T-helper 1 cell (primary cell): Measurements from ENCODE around the gene MUC3A.
"Not testable (repeated sequence)": the region's sequence is repeated elsewhere in the genome, so short reads cannot be mapped to it uniquely, and the experiment has no call there.

ENCODE experiments used
- DNase-seq, 5 donors: peaks; one replicate each; pipeline ENCODE4 v3.0.0-alpha.2; 2012 to 2020

MUC3A gene

DNA sequence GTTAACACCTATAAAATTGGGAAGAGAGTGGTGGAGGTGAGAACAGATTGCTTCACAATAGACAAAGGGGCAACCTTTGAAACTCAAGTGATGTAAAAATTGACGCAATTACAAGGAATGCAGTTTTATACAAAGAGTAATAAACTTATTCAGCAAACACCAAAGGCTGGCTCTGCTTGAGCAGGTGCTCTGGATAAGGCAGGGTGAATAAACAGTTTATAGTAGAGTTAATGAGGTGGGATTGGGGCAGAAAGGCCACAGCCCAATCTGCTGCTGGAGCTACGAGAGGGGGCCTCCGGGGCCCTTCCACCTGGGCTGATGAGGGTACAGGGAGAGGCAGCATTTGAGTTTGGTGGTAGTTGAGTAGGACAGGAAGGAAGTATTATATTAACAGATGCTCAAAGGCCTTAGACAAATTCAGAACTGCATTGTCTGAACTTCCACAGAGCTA, 26.1 kb downstream of the MUC3A start:
- DNase-seq: no peak

DNA sequence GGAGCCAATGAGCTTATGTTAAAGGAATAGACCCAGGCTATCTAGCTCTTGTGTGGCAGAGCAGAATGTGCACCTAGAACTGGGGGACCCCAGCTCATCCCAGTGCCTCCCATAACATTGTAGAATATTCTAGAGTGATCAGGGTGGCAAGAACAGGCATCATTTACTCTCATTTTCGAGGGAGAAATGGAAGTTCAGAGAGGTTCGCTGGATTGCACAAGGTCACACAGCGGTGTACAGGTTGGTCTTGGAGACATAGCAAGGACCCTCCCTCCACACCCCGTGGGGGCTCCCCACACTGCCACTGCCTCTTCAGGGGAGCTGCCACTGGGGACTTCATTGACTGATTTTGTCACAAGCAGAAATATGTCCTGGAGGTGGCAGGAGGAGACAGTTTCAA, 29.0 kb downstream of the MUC3A start:
- no peak for DNase-seq

DNA sequence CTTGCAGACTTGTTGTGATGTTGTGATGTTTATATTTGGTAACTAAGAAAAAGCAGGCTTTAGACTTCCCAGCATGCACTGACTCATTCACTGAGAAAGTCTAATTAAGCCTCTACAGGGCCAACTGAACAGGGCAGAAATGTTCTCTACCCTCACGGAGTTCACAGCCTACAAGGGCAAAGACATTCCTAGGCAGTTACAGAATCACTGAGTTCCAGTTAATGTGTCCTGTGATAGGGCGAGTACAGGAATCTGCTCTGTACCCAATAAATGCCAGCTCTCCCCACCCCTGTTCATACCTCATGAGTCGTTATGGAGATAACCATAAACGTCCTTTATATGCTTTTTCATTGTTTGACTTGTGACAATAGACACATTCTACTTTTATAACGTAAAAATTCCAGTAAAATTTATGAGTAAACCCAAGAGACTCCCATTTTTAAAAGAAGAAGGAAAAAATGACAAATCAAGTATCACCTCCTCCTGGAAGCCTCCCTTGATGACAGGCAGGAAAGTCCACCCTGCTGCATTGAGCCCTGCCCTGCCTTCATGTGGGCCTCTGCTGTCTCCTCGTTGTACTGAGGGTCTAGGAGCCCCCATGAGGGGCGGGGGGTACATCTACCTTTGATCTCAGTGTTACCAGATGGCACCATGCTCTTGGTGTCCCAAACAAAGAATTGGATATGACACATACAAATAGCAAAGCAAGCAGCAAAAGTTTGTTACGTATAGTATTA, 34.3 kb downstream of the MUC3A start:
- DNase-seq: no peak

DNA sequence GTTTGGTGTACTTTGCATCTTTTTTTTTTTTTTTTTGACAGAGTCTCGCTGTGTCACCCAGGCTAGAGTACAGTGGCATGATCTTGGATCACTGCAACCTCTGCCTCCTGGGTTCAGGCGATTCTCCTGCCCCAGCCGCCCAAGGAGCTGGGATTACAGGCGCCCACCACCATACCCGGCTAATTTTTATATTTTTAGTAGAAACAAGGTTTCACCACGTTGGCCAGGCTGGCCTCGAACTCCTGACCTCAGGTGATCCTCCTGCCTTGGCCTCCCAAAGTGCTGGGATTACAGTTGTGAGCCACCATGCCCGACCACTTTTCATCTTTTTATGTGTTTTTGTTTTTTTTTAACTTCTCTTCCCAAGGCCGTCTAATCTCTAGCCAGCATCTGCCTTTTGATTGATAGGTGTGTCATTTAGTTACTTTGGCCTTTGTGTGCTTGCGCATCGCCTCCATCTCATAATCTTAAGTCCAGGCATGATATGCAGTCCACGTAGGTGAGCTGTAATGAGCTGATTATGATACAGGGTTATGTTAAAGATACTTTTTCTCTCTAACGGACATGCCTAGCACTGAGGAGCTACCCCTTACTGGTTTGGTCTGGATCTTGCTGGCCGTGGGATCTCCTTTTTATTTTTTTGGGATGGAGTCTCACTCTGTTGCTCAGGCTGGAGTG, 35.0 kb downstream of the MUC3A start:
- DNase-seq: not testable (repeated sequence)

DNA sequence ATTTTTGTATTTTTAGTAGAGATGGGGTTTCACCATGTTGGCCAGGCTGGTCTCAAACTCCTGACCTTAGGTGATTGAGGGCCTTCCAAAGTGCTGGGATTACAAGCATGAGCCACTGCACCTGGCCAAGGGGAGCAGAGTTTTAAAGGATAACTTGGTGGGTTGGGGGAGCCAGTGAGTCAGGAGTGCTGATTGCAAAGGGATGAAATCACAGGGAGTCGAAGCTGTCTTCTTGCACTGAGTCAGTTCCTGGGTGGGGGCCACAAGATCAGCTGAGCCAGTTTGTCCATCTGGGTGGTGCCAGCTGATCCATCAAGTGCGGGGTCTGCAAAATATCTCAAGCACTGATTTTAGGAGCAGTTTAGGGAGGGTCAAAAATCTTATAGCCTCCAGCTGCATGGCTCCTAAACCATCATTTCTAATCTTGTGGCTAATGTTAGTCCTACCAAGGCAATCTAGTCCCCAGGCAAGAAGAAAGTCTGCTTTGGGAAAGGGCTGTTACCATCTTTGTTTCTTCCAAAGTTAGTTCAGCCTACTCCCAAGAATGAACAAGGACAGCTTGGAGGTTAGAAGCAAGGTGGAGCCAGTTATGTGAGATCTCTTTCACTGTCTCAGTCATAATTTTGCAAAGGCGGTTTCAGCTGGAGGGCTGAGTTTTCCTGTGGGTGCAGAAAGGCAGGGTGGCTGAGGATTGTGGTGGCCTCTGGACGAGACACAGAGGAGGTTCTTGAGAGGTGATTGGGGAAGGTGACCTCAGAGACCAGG, 35.9 kb downstream of the MUC3A start:
- DNase-seq: not testable (repeated sequence)

DNA sequence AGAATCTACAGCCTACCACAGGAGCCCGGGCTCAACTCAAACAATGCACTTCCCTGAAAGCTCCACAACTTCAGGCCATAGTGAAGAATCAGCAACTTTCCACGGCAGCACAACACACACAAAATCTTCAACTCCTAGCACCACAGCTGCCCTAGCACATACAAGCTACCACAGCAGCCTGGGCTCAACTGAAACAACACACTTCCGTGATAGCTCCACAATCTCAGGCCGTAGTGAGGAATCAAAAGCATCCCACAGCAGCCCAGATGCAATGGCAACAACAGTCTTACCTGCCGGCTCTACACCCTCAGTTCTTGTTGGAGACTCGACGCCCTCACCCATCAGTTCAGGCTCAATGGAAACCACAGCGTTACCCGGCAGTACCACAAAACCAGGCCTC, 42.3 kb downstream of the MUC3A start:
- no peak for DNase-seq

DNA sequence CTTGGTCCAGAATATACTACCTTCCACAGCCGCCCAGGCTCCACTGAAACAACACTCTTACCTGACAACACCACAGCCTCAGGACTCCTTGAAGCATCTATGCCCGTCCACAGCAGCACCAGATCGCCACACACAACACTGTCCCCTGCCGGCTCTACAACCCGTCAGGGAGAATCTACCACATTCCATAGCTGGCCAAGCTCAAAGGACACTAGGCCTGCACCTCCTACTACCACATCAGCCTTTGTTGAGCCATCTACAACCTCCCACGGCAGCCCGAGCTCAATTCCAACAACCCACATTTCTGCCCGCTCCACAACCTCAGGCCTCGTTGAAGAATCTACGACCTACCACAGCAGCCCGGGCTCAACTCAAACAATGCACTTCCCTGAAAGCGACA, 42.9 kb downstream of the MUC3A start:
- DNase-seq: not testable (repeated sequence)

DNA sequence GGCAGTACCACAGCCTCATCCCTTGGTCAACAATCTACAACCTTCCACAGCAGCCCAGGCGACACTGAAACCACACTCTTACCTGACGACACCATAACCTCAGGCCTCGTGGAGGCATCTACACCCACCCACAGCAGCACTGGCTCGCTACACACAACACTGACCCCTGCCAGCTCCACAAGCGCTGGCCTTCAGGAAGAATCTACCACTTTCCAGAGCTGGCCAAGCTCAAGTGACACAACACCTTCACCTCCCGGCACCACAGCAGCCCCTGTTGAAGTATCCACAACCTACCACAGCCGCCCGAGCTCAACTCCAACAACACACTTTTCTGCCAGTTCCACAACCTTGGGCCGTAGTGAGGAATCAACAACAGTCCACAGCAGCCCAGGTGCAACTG, 45.3 kb downstream of the MUC3A start:
- not testable (repeated sequence) for DNase-seq

DNA sequence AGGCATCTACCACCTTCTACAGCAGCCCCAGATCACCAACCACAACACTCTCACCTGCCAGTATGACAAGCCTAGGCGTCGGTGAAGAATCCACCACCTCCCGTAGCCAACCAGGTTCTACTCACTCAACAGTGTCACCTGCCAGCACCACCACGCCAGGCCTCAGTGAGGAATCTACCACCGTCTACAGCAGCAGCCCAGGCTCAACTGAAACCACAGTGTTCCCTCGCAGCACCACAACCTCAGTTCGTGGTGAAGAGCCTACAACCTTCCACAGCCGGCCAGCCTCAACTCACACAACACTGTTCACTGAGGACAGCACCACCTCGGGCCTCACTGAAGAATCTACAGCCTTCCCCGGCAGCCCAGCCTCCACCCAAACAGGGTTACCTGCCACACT, 49.2 kb downstream of the MUC3A start:
- DNase-seq: not testable (repeated sequence)

DNA sequence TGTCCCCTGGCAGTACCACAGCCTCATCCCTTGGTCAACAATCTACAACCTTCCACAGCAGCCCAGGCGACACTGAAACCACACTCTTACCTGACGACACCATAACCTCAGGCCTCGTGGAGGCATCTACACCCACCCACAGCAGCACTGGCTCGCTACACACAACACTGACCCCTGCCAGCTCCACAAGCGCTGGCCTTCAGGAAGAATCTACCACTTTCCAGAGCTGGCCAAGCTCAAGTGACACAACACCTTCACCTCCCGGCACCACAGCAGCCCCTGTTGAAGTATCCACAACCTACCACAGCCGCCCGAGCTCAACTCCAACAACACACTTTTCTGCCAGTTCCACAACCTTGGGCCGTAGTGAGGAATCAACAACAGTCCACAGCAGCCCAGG, 50.0 kb downstream of the MUC3A start:
- not testable (repeated sequence) for DNase-seq

DNA sequence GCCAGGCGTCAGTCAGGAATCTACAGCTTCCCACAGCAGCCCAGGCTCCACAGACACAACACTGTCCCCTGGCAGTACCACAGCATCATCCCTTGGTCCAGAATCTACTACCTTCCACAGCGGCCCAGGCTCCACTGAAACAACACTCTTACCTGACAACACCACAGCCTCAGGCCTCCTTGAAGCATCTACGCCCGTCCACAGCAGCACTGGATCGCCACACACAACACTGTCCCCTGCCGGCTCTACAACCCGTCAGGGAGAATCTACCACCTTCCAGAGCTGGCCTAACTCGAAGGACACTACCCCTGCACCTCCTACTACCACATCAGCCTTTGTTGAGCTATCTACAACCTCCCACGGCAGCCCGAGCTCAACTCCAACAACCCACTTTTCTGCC, 50.7 kb downstream of the MUC3A start:
- DNase-seq: not testable (repeated sequence)

DNA sequence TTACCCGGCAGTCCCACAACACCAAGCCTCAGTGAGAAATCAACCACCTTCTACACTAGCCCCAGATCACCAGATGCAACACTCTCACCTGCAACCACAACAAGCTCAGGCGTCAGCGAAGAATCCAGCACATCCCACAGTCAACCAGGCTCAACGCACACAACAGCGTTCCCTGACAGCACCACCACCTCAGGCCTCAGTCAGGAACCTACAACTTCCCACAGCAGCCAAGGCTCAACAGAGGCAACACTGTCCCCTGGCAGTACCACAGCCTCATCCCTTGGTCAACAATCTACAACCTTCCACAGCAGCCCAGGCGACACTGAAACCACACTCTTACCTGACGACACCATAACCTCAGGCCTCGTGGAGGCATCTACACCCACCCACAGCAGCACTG, 53.0 kb downstream of the MUC3A start:
- not testable (repeated sequence) for DNase-seq

DNA sequence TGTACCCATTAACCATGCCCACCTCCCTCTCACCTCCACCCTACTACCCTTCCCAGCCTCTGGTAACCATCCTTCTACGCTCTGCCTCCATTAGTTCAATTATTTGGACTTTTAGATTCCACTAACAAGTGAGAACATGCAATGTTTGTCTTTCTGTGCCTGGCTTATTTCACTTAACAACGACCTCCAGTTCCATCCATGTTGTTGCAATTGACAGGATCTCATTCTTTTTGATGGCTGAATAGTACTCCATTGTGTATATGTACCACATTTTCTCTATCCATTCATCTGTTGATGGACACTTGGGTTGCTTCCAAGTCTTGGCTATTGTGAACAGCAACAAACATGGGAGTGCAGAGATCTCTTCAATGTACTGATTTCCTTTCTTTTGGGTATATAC, 58.0 kb downstream of the MUC3A start:
- not testable (repeated sequence) for DNase-seq

DNA sequence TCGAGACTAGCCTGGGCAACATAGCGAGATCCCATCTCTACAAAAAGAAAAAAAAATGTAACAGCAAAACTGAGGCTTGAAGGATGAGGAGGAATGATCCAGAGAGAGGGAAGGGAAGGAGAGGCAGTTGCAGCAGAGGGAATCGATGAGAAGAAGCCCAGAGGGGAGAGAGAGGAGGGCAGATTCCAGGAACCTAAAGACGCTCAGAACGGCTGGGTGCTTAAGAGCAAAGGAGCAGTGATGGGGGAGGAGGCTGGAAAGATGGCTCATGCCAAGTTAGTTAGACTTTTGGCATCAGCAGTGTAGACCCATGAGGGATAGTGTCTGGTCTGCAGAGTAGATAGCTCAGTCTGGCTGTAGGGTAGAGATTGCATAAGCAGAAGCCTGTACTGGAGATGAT, 60.3 kb downstream of the MUC3A start:
- no peak for DNase-seq

DNA sequence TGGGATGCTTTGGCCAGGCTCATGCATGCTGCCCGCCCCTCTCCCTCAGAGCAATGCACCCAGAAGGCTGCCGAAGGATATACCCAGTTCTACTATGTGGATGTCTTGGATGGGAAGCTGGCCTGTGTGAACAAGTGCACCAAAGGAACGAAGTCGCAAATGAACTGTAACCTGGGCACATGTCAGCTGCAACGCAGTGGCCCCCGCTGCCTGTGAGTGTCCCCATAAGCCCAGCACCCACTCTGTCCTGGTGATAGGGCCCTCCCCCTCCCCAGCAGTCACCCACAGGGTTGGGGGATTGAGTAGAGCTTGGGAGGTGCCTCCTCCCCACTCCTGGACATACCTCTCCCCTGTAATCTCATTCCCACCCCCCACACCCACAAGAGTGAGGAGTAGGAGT, 63.6 kb downstream of the MUC3A start:
- no peak for DNase-seq

DNA sequence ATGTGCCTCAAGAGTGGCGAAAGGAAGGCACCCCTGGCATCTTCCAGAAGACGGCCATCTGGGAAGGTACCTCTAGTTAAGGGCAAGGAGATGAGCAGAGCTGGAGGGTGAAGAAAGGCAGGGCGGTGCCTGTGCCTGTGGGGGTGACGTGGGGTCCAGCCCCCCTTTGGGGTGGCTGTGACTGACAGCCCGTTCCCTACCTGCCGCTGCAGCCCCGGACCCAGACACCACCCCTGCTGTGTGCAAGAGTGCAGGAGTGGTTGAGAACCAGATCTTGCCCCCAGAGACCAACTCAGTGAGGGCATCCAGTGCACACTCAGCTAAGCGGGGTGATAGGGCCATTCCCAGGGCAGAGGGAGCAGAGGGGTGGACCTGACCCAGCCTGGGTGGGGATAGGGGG, 66.3 kb downstream of the MUC3A start:
- no peak for DNase-seq

DNA sequence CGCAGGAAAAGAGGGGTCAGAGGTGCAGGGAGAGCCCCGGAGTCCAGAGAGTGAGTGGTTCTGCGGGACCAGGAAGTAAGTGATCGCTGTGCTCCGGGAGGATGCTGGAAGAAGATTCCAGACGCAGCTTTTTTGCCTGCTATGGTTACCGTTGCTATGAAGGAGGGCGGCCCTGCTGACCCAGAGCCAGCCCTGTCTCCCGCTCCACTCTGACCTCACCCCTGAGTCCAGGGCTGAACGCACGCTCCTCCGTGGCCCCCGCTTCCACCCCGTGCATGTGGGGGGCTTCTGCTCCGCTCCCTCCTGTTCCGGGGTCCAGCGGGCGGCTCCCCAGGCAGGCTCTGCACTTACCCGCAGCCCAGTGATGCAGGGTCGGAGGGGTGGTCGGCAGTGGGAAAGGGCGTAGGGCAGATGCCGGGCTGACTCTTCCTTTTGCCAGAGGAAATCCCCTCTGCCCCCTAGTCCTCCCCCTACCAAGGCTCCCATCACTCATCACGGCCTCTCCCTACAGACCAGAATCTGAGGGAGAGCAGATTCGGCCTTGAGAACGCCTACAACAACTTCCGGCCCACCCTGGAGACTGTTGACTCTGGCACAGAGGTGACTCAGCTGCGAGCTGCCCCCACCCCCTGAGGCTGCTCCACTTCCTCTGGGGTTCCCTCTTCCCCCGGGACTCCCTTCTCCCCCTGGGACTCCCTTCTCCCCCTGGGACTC, 67.9 kb downstream of the MUC3A start:
- peak in 4 of 5 donors; percentile 42 to 81 (median 49) for DNase-seq
